GM18519 (cell line): ENCODE measurements around the gene TRPC4.
"Not testable (repeated sequence)": the region's sequence is repeated elsewhere in the genome, so short reads cannot be mapped to it uniquely, and the experiment has no call there.

Experiments used
- ATAC-seq: cut with Tn5 transposase; IDR thresholded peaks from one replicate; pipeline ENCODE4 v1.9.1; 2021; ENCODE audit warnings: mild to moderate bottlenecking, moderate library complexity; ENCODE audit not compliant: unreplicated experiment, low FRiP score

Gene TRPC4

GRCh38 chr13:37615276-37615675 is 254.3 kb downstream of the TRPC4 start:
- ATAC-seq: no peak

GRCh38 chr13:37613638-37614037 is 255.9 kb downstream of the TRPC4 start:
- no peak for ATAC-seq

- ATAC-seq: no peak
Measured at GRCh38 chr13:37613236-37613635, 256.3 kb downstream of the TRPC4 start.

GRCh38 chr13:37608750-37609339 is 260.7 kb downstream of the TRPC4 start:
- no peak for ATAC-seq

- ATAC-seq: no peak
Measured at GRCh38 chr13:37602733-37603381, 266.7 kb downstream of the TRPC4 start.

GRCh38 chr13:37601648-37602440 is 267.7 kb downstream of the TRPC4 start:
- no peak for ATAC-seq

- no peak for ATAC-seq
Measured at GRCh38 chr13:37599519-37599918, 270.1 kb downstream of the TRPC4 start.

GRCh38 chr13:37598597-37598996 is 271.0 kb downstream of the TRPC4 start, which contains the start of gene POSTN:
Gene POSTN (minus strand): TSS chr13:37598768. CDS start chr13:37598726, 42 bp downstream.
- ATAC-seq: no peak

GRCh38 chr13:37597477-37598025 is 272.0 kb downstream of the TRPC4 start:
- no peak for ATAC-seq

GRCh38 chr13:37596805-37597204 is 272.8 kb downstream of the TRPC4 start:
- no peak for ATAC-seq

- ATAC-seq: no peak
Measured at GRCh38 chr13:37595162-37595561, 274.4 kb downstream of the TRPC4 start.

- no peak for ATAC-seq
Measured at GRCh38 chr13:37594550-37594949, 275.0 kb downstream of the TRPC4 start.

GRCh38 chr13:37589381-37589780 is 280.2 kb downstream of the TRPC4 start:
- not testable (repeated sequence) for ATAC-seq

- ATAC-seq: no peak
Measured at GRCh38 chr13:37587236-37587635, 282.3 kb downstream of the TRPC4 start.
